Measurements from ENCODE around the gene REPIN1. TPM values are rescaled to one million over a fixed set of nuclear protein-coding genes. Genes with fewer than 3 reads are reported as not detected.
A peak's percentile ranks its signal among the peaks of the same experiment; 100 is the strongest.

REPIN1 gene
- total RNA-seq: 100 to 1,000 TPM; 182 to 414 (median 247) TPM

GRCh38 chr7:150368096-150368883, at the start of gene REPIN1:
Gene REPIN1 (plus strand): TSS chr7:150368822. CDS start chr7:150369712, 890 bp downstream.
- peak; percentile 94 for DNase-seq
- Histone ChIP-seq H3K9me3 (no peaks in the 10 kb centered on the region), H3K4me3 (peak within 1 kb of the TSS; percentile 70 to 90 (median 86)), H3K27me3 (no peaks in the 10 kb centered on the region), H3K36me3 (no peaks in the 10 kb centered on the region), H3K4me1 (peaks cover 16 to 62% (median 41%) of the 10 kb centered on the region in 4 donors), H3K27ac (peak within 1 kb of the TSS; percentile 93 to 99 (median 97))
- intact Hi-C loops (cut with DNase I; ENCODE audit: low total_unique reads): no loop called here
- TF ChIP-seq CTCF (IDR thresholded peaks at IDR 0.05): no peak
- TF ChIP-seq POLR2A (IDR thresholded peaks at IDR 0.05): peak; percentile 46
- peak; percentile 76 to 90 (median 90) for TF ChIP-seq POLR2AphosphoS5 (IDR thresholded peaks at IDR 0.05)
- TF ChIP-seq EP300 (IDR thresholded peaks at IDR 0.05; ENCODE audit: low read depth): peak; percentile 33
- in situ Hi-C loops (cut with MboI; ENCODE audit: low pct_ligation_motif_present in 1 of 4, low pct_unique_long_range_greater_than_20kb in 1 of 4, low sequenced_read_pairs in 3 of 4): no loop called here
- WGBS, 2 donors (ENCODE audit: low coverage in 1 of 2): 0% methylated on average over 64 of the region's 85 CpGs; no CpG with 5 or more reads in 1 of the 2 donors

- TF ChIP-seq POLR2AphosphoS5 (IDR thresholded peaks at IDR 0.05): no peak
- no peak for TF ChIP-seq CTCF (IDR thresholded peaks at IDR 0.05)
- no peak for TF ChIP-seq EP300 (IDR thresholded peaks at IDR 0.05; ENCODE audit: low read depth)
- no peak for TF ChIP-seq POLR2A (IDR thresholded peaks at IDR 0.05)
- H3K4me1 ChIP-seq: peaks cover 7 to 23% (median 22%) of the 10 kb centered on the region in 4 donors
- no peak overlapping the region for H3K4me3 ChIP-seq
- no peaks in the 10 kb centered on the region for H3K9me3 ChIP-seq
- WGBS, 2 donors (ENCODE audit: low coverage in 1 of 2): 82 to 98% methylated on average over 2 to 3 of the region's 3 CpGs
- in situ Hi-C loops (cut with MboI; ENCODE audit: low pct_ligation_motif_present in 1 of 4, low pct_unique_long_range_greater_than_20kb in 1 of 4, low sequenced_read_pairs in 3 of 4): loop anchor here in 3 of 4 donors (25.0 kb wide), 1 partner anchor 91 kb away; a partner anchor contains a TSS
- intact Hi-C loops (cut with DNase I; ENCODE audit: low total_unique reads): no loop called here
- H3K36me3 ChIP-seq: no peaks in the 10 kb centered on the region
- no peak for DNase-seq
- H3K27me3 ChIP-seq: no peaks in the 10 kb centered on the region
- peak overlapping the region in 2 of 4 donors; percentile 96 for H3K27ac ChIP-seq
Measured at GRCh38 chr7:150321788-150322113, 46.9 kb upstream of the REPIN1 start.

- TF ChIP-seq POLR2AphosphoS5 (IDR thresholded peaks at IDR 0.05): no peak
- no peak for TF ChIP-seq POLR2A (IDR thresholded peaks at IDR 0.05)
- no peak for TF ChIP-seq EP300 (IDR thresholded peaks at IDR 0.05; ENCODE audit: low read depth)
- TF ChIP-seq CTCF (IDR thresholded peaks at IDR 0.05): no peak
- Histone ChIP-seq H3K4me3 (peak overlapping the region; percentile 60 to 87 (median 75)), H3K9me3 (no peaks in the 10 kb centered on the region), H3K27me3 (no peaks in the 10 kb centered on the region), H3K27ac (peak overlapping the region; percentile 89 to 96 (median 96)), H3K36me3 (no peaks in the 10 kb centered on the region), H3K4me1 (peaks cover 7 to 23% (median 22%) of the 10 kb centered on the region in 4 donors)
- in situ Hi-C loops (cut with MboI; ENCODE audit: low pct_ligation_motif_present in 1 of 4, low pct_unique_long_range_greater_than_20kb in 1 of 4, low sequenced_read_pairs in 3 of 4): loop anchor here in 3 of 4 donors (25.0 kb wide), 1 partner anchor 90 kb away; a partner anchor contains a TSS
- no peak for DNase-seq
- intact Hi-C loops (cut with DNase I; ENCODE audit: low total_unique reads): no loop called here
- WGBS, 2 donors (ENCODE audit: low coverage in 1 of 2): 46% methylated on average over 4 of the region's 4 CpGs; no CpG with 5 or more reads in 1 of the 2 donors
Measured at GRCh38 chr7:150322114-150322832, 46.3 kb upstream of the REPIN1 start.
